Neural cell (in vitro differentiated cells): ENCODE results near the gene ZCCHC2. TPM values are rescaled to one million over a fixed set of nuclear protein-coding genes. Genes with fewer than 3 reads are reported as not detected.

ENCODE experiments used
- H2AFZ ChIP-seq: fragments of 200-600, 300-800 bp; sonication (generic), shearing (Covaris generic); 2 replicates; pipeline ENCODE4 v1.6.0; 2014; ENCODE audit warnings: low read depth, mild to moderate bottlenecking, antibody characterized with exemption, low read length, moderate library complexity
- H3F3A ChIP-seq: fragments of 200-600 bp; shearing (Covaris generic); 2 replicates; pipeline ENCODE4 v1.6.1; 2016; ENCODE audit warnings: mild to moderate bottlenecking, moderate library complexity, mixed read lengths, antibody characterized with exemption, low read length; ENCODE audit not compliant: insufficient read depth, poor library complexity, severe bottlenecking
- H3K27ac ChIP-seq: fragments of 200-600, 300-800 bp; sonication (generic), shearing (Covaris generic); 2 replicates; pipeline ENCODE4 v1.5.1; 2014; ENCODE audit warnings: mild to moderate bottlenecking, low read length, moderate library complexity
- H3K27me3 ChIP-seq: fragments of 300-800, 200-600 bp; sonication (generic), shearing (Covaris generic); 2 replicates; pipeline ENCODE4 v1.6.0; 2014; ENCODE audit warnings: mild to moderate bottlenecking, low read depth, low read length, moderate library complexity; ENCODE audit not compliant: insufficient read depth
- H3K36me3 ChIP-seq: fragments of 300-800, 200-600 bp; sonication (generic), shearing (Covaris generic); 2 replicates; pipeline ENCODE4 v1.5.1; 2014; ENCODE audit warnings: mild to moderate bottlenecking, antibody characterized with exemption, low read length, moderate library complexity; ENCODE audit not compliant: insufficient read depth
- H3K4me2 ChIP-seq: fragments of 300-800, 200-600 bp; sonication (generic), shearing (Covaris generic); 2 replicates; pipeline ENCODE4 v1.6.0; 2014; ENCODE audit warnings: mild to moderate bottlenecking, low read length
- H3K4me3 ChIP-seq: fragments of 300-800, 200-600 bp; sonication (generic), shearing (Covaris generic); 2 replicates; pipeline ENCODE4 v1.5.1; 2014; ENCODE audit warnings: mild to moderate bottlenecking, low read length, moderate library complexity
- H3K79me2 ChIP-seq: fragments of 200-600 bp; shearing (Covaris generic); replicated peaks from 2 replicates; pipeline ENCODE4 v1.6.0; 2014; ENCODE audit warnings: mild to moderate bottlenecking, low read length, moderate library complexity; ENCODE audit not compliant: insufficient read depth
- H3K9ac ChIP-seq: fragments of 300-800, 200-600 bp; sonication (generic), shearing (Covaris generic); 2 replicates; pipeline ENCODE4 v1.6.1; 2016; ENCODE audit warnings: mild to moderate bottlenecking, low read length, mixed read lengths
- H3K9me2 ChIP-seq: fragments of 200-600 bp; shearing (Covaris generic); 2 replicates; pipeline ENCODE4 v1.6.1; 2016; ENCODE audit warnings: mild to moderate bottlenecking, low read length, mixed read lengths; ENCODE audit not compliant: insufficient read depth
- H3K9me3 ChIP-seq: fragments of 200-600, 300-800 bp; sonication (generic), shearing (Covaris generic); 2 replicates; pipeline ENCODE4 v1.6.1; 2016; ENCODE audit warnings: mild to moderate bottlenecking, mixed run types, low read length, moderate library complexity, mixed read lengths
- H4K20me1 ChIP-seq: fragments of 200-600 bp; shearing (Covaris generic); 2 replicates; pipeline ENCODE4 v1.6.1; 2016; ENCODE audit warnings: mild to moderate bottlenecking, mixed run types; ENCODE audit not compliant: insufficient read depth
- EP300 ChIP-seq: fragments of 450-650 bp; conservative IDR thresholded peaks from 2 replicates; pipeline ENCODE4 v1.6.1; 2014; ENCODE audit warnings: antibody characterized with exemption, mild to moderate bottlenecking, moderate library complexity; ENCODE audit not compliant: poor library complexity, severe bottlenecking
- EZH2 ChIP-seq: fragments of 200-600, 300-800 bp; shearing (Covaris generic), sonication (generic); IDR thresholded peaks from 2 replicates; pipeline ENCODE4 v1.6.1; 2014; ENCODE audit warnings: antibody characterized with exemption, low read length, borderline replicate concordance, mild to moderate bottlenecking; ENCODE audit not compliant: insufficient read depth, poor library complexity, severe bottlenecking
- MXI1 ChIP-seq: fragments of 450-650 bp; conservative IDR thresholded peaks from 2 replicates; pipeline ENCODE4 v1.6.1; 2014; ENCODE audit warnings: antibody characterized with exemption, mild to moderate bottlenecking; ENCODE audit not compliant: poor library complexity, severe bottlenecking
- POLR2AphosphoS5 ChIP-seq: IDR thresholded peaks from 2 replicates; pipeline ENCODE4 v1.6.1; 2012
- RAD21 ChIP-seq: fragments of 450-650 bp; conservative IDR thresholded peaks from 2 replicates; pipeline ENCODE4 v1.6.1; 2014; ENCODE audit warnings: antibody characterized with exemption, mild to moderate bottlenecking, moderate library complexity
- SMC3 ChIP-seq: fragments of 450-650 bp; conservative IDR thresholded peaks from 2 replicates; pipeline ENCODE4 v1.6.1; 2014; ENCODE audit warnings: antibody characterized with exemption, mild to moderate bottlenecking, moderate library complexity; ENCODE audit not compliant: poor library complexity
- TAF1 ChIP-seq: IDR thresholded peaks from 2 replicates; pipeline ENCODE4 v1.6.1; 2012; ENCODE audit warnings: low read depth
- polyA plus RNA-seq: library from polyadenylated mRNA; depleted of rRNA; stranded (reverse); fragments of >200 nt; gene quantifications from 2 replicates; pipeline ENCODE4 v1.2.3, GENCODE V29; 2014
- TF ChIP-seq, protein P1 (sequence below): fragments of 450-650 bp; IDR thresholded peaks from 2 replicates; pipeline ENCODE4 v1.5.1; 2014; ENCODE audit warnings: antibody characterized with exemption, mild to moderate bottlenecking, moderate library complexity; ENCODE audit not compliant: poor library complexity, severe bottlenecking
- TF ChIP-seq, protein P2 (sequence below): IDR thresholded peaks from 2 replicates; pipeline ENCODE4 v1.6.1; 2012; ENCODE audit warnings: borderline replicate concordance

The ZCCHC2 gene
- polyA plus RNA-seq, 1 donor from 2014 or later, result 3.8 TPM

DNA sequence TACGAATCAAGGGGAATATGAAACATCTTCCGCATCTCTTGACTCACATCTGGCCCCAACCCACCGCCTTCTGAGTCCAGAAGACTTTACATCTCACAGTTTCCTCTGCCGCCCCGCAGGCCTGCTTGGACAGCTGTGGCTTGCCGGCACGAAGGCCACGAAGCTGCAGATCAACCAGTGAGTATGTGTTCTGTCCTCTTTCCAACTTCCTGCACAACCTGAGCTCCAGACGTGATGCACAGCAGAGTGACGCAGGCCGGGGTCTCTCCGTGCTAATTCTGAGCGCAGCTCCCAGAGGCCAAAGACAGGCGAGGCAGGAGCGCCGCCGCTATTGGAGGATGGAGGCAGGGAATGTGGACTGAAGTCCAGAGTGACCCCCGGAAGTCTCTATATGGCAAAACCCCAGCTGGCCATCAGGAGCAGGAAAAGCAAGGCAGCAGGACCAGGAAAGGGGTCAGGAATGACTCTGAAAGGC is 93.5 kb downstream of the ZCCHC2 start:
- TF ChIP-seq RAD21 (no peak), EP300 (no peak)

DNA sequence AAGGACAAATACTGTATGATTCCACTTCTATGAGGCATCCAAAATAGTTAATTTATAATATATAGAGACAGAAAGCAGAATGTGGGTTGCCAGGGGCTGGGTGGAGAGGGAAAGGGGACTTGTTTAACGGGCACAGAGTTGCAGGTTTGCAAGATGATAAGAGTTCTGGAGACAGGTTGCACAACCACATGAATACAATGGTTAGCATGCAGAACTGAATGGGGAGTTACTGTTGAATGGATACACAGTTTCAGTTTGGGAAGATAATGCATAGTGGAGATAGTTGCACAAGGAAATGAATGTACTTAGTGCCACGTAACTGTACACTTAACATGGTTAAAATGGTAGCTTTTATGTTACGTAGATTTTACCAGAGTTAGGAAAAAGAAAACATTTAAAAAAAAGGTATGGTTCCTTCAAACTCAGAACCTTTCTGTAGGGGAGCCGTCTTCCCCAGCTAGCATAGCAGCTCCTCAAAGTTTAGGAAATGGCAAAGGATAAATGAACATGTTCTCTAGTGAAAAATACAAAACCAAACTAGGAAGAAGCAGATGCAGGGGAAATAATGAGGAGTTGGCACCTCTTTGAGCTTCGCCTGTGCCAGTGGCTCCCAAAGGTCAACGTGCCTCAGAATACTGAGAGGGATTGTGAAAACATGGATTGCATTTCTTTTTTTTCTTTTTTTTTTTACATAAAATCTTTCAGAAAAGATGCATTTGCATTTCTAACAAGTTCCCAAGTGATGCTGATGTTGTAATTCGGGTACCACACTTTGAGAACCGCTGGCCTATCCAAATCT is 95.2 kb downstream of the ZCCHC2 start:
- no peak overlapping the region for H2AFZ ChIP-seq
- H3K27ac ChIP-seq, result no peak overlapping the region
- H3F3A ChIP-seq, result no peaks in the 10 kb centered on the region
- H3K9me2 ChIP-seq, result no peaks in the 10 kb centered on the region
- H3K4me2 ChIP-seq, result no peak overlapping the region
- no peak overlapping the region for H3K9ac ChIP-seq
- no peak overlapping the region for H3K4me3 ChIP-seq
- no peak for TF ChIP-seq MXI1
- TF ChIP-seq RAD21, result no peak
- TF ChIP-seq, protein P1, sequence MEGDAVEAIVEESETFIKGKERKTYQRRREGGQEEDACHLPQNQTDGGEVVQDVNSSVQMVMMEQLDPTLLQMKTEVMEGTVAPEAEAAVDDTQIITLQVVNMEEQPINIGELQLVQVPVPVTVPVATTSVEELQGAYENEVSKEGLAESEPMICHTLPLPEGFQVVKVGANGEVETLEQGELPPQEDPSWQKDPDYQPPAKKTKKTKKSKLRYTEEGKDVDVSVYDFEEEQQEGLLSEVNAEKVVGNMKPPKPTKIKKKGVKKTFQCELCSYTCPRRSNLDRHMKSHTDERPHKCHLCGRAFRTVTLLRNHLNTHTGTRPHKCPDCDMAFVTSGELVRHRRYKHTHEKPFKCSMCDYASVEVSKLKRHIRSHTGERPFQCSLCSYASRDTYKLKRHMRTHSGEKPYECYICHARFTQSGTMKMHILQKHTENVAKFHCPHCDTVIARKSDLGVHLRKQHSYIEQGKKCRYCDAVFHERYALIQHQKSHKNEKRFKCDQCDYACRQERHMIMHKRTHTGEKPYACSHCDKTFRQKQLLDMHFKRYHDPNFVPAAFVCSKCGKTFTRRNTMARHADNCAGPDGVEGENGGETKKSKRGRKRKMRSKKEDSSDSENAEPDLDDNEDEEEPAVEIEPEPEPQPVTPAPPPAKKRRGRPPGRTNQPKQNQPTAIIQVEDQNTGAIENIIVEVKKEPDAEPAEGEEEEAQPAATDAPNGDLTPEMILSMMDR, result no peak
- TF ChIP-seq, protein P2, sequence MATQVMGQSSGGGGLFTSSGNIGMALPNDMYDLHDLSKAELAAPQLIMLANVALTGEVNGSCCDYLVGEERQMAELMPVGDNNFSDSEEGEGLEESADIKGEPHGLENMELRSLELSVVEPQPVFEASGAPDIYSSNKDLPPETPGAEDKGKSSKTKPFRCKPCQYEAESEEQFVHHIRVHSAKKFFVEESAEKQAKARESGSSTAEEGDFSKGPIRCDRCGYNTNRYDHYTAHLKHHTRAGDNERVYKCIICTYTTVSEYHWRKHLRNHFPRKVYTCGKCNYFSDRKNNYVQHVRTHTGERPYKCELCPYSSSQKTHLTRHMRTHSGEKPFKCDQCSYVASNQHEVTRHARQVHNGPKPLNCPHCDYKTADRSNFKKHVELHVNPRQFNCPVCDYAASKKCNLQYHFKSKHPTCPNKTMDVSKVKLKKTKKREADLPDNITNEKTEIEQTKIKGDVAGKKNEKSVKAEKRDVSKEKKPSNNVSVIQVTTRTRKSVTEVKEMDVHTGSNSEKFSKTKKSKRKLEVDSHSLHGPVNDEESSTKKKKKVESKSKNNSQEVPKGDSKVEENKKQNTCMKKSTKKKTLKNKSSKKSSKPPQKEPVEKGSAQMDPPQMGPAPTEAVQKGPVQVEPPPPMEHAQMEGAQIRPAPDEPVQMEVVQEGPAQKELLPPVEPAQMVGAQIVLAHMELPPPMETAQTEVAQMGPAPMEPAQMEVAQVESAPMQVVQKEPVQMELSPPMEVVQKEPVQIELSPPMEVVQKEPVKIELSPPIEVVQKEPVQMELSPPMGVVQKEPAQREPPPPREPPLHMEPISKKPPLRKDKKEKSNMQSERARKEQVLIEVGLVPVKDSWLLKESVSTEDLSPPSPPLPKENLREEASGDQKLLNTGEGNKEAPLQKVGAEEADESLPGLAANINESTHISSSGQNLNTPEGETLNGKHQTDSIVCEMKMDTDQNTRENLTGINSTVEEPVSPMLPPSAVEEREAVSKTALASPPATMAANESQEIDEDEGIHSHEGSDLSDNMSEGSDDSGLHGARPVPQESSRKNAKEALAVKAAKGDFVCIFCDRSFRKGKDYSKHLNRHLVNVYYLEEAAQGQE, result no peak
- no peak for TF ChIP-seq SMC3
- no peak for TF ChIP-seq POLR2AphosphoS5
- no peak for TF ChIP-seq TAF1
- TF ChIP-seq EZH2, result no peak
- no peak for TF ChIP-seq EP300
- H3K9me3 ChIP-seq, result no peaks in the 10 kb centered on the region
- no peaks in the 10 kb centered on the region for H3K79me2 ChIP-seq
- no peaks in the 10 kb centered on the region for H4K20me1 ChIP-seq
- H3K36me3 ChIP-seq, result no peaks in the 10 kb centered on the region
- H3K27me3 ChIP-seq, result no peaks in the 10 kb centered on the region

More for the DNA sequence above, 93.5 kb downstream of the ZCCHC2 start:
- Histone ChIP-seq H3K79me2 (no peaks in the 10 kb centered on the region), H3K9me2 (no peaks in the 10 kb centered on the region), H3K36me3 (no peaks in the 10 kb centered on the region), H3K4me3 (no peak overlapping the region), H3K27ac (no peak overlapping the region), H2AFZ (no peak overlapping the region), H3K4me2 (no peak overlapping the region), H3K9ac (no peak overlapping the region), H3K9me3 (no peaks in the 10 kb centered on the region), H4K20me1 (no peaks in the 10 kb centered on the region), H3K27me3 (no peaks in the 10 kb centered on the region), H3F3A (no peaks in the 10 kb centered on the region)
